Epithelial cell of proximal tubule (primary cell): ENCODE measurements around the gene SPATA3. TPM values are rescaled to one million over a fixed set of nuclear protein-coding genes. Genes with fewer than 3 reads are reported as not detected.

Source experiments
- DNase-seq: peaks from one replicate; pipeline ENCODE4 v3.0.0-alpha.2; 2011; ENCODE audit warnings: low read depth
- H3K4me3 ChIP-seq: 2 replicates; pipeline ENCODE4 v1.5.1; 2011; ENCODE audit warnings: low read depth, mild to moderate bottlenecking, low read length
- CTCF ChIP-seq: conservative IDR thresholded peaks from 2 replicates; pipeline ENCODE4 v1.5.1; 2012; ENCODE audit warnings: low read depth, mild to moderate bottlenecking, low read length
- total RNA-seq: library from RNA; depleted of rRNA; stranded (reverse); fragments of >200 nt; gene quantifications from 2 replicates; pipeline ENCODE4 v1.2.3, GENCODE V29; 2015

SPATA3 gene
- total RNA-seq, 1 donor from 2014 or later, result not detected

- DNase-seq, result no peak
- no peak for TF ChIP-seq CTCF
- no peak overlapping the region for H3K4me3 ChIP-seq
Measured at GRCh38 chr2:230980468-230980867, 15.5 kb upstream of the SPATA3 start.

GRCh38 chr2:230981704-230982103 is 14.2 kb upstream of the SPATA3 start:
- H3K4me3 ChIP-seq, result no peak overlapping the region
- TF ChIP-seq CTCF, result no peak
- no peak for DNase-seq

- no peak for TF ChIP-seq CTCF
- no peak for DNase-seq
- no peak overlapping the region for H3K4me3 ChIP-seq
Measured at GRCh38 chr2:230982126-230982525, 13.8 kb upstream of the SPATA3 start.

GRCh38 chr2:230982528-230982927 is 13.4 kb upstream of the SPATA3 start:
- H3K4me3 ChIP-seq, result no peak overlapping the region
- DNase-seq, result no peak
- TF ChIP-seq CTCF, result no peak

- no peak for DNase-seq
- TF ChIP-seq CTCF, result no peak
- no peak overlapping the region for H3K4me3 ChIP-seq
Measured at GRCh38 chr2:230983566-230983965, 12.4 kb upstream of the SPATA3 start.

GRCh38 chr2:230984393-230985220 is 11.3 kb upstream of the SPATA3 start:
- no peak overlapping the region for H3K4me3 ChIP-seq
- TF ChIP-seq CTCF, result no peak
- no peak for DNase-seq

- no peak overlapping the region for H3K4me3 ChIP-seq
- no peak for TF ChIP-seq CTCF
- no peak for DNase-seq
Measured at GRCh38 chr2:230985519-230986231, 10.2 kb upstream of the SPATA3 start.
